Measurements from ENCODE around the gene GALNT7. TPM values are rescaled to one million over a fixed set of nuclear protein-coding genes. Genes with fewer than 3 reads are reported as not detected.

The GALNT7 gene
- total and polyA plus RNA-seq, 2 donors (not counting 3 experiments of a cell fraction or from before 2014, with no cell fraction given), result 19.6 to 54.6 TPM

DNA sequence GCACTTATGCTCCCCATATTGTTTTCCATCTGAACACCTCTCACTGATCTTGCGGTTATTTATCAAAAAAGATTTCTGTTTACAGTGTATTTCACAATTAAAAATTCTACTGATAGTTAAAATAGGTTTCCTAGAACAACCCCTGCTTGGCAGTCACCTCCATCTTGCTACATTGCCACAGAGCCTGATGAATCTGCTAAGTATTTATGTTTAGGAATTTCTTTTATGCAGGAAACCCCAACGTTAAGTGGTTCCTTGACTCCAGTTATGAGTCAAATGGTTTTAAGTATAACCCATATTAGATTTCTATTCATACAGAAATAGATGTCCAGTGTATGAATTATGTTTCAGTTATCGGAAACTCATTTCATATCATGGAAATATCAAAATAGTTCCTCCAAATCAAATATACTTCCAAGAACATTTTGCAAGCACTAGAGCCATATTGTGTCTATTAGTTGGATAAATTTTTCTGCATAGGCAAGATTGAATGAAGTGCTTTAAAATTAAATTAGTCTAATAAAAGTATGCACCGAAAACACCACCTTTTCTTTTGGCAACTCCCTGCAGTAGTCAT lies 20.6 kb downstream of the GALNT7 start:
- H3K9me1 ChIP-seq (replicated peaks; ENCODE audit: control insufficient read depth, extremely low read depth, insufficient read depth, low read length), result no peaks in the 10 kb centered on the region
- H3K36me3 ChIP-seq (ENCODE audit: control insufficient read depth in 2 of 2, extremely low read depth in 1 of 2, insufficient read depth in 2 of 2, low read length in 2 of 2), result no peaks in the 10 kb centered on the region
- no TSS peak for BruUV-seq (replicated peaks)
- TF ChIP-seq JUN (IDR thresholded peaks at IDR 0.05; ENCODE audit: borderline replicate concordance, insufficient read depth, insufficient read length, low read depth), result no peak
- TF ChIP-seq, protein P1, sequence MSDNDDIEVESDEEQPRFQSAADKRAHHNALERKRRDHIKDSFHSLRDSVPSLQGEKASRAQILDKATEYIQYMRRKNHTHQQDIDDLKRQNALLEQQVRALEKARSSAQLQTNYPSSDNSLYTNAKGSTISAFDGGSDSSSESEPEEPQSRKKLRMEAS (IDR thresholded peaks at IDR 0.05; ENCODE audit: insufficient read depth, insufficient read length), result no peak
- no peak for TF ChIP-seq MYC (IDR thresholded peaks at IDR 0.05; ENCODE audit: low read depth, low read length)
- TF ChIP-seq POLR2AphosphoS5 (IDR thresholded peaks at IDR 0.05; ENCODE audit: insufficient read depth, low read depth, low read length), result no peak
- TF ChIP-seq EZH2 (IDR thresholded peaks at IDR 0.05; ENCODE audit: borderline replicate concordance, low read depth, low read length, severe bottlenecking), result no peak
- no peak for TF ChIP-seq GATA2 (IDR thresholded peaks at IDR 0.05; ENCODE audit: insufficient read depth, insufficient read length, low read depth, low read length)
- no peak overlapping the region for H3K9ac ChIP-seq (replicated peaks; ENCODE audit: extremely low read depth, insufficient read depth, low read length)
- no peak for FAIRE-seq
- H3K4me3 ChIP-seq (replicated peaks in 1 of 3; ENCODE audit: insufficient read depth in 1 of 3, low read depth in 1 of 3, low read length in 3 of 3), result no peak overlapping the region
- H3K4me1 ChIP-seq (ENCODE audit: control insufficient read depth, extremely low read depth, insufficient read depth, low read length), result peaks cover 37% of the 10 kb centered on the region
- no peaks in the 10 kb centered on the region for H3K9me3 ChIP-seq (replicated peaks; ENCODE audit: control insufficient read depth, insufficient read depth, low read length)
- CTCF ChIA-PET, result no interaction called here
- POLR2A ChIA-PET, result no interaction called here
- no peak overlapping the region for H3K27ac ChIP-seq (ENCODE audit: insufficient read depth, low read depth, low read length)
- H3K4me2 ChIP-seq (ENCODE audit: insufficient read depth, low read length), result no peak overlapping the region
- no peaks in the 10 kb centered on the region for H4K20me1 ChIP-seq (replicated peaks; ENCODE audit: control insufficient read depth, extremely low read depth, insufficient read depth, low read length)
- no peaks in the 10 kb centered on the region for H3K27me3 ChIP-seq (ENCODE audit: control insufficient read depth in 2 of 2, insufficient read depth in 2 of 2, low read length in 2 of 2)
- DNase-seq (ENCODE audit: low read depth, low spot score), result no peak
- intact Hi-C loops (cut with micrococcal nuclease) (no loop called here), dilution Hi-C loops (cut with MboI; ENCODE audit: extremely low pct_ligation_motif_present, low sequenced_read_pairs) (no loop called here)
- H3K79me2 ChIP-seq (ENCODE audit: control insufficient read depth, insufficient read depth, low read length), result peaks cover 3% of the 10 kb centered on the region
- no peak overlapping the region for H2AFZ ChIP-seq (ENCODE audit: low read depth, low read length)

DNA sequence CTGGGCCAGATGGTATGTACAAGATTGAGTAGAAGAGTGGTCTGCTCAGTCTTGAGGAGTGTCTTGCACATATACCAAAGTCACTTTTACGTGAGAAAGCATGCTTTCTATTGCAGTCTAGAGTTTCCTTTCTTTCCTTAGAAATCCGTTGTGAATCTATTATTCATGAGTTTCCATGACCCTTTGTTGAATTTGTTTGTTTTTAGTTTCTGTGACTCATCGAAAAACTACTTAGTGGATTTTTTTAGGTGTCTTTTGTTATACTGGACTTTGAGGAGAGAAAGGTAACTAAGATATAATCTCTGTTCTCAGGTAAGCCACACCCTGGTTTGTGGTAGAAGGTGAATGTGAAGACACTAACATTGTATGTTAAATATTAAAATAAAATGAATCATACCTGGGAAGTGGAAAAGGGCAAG lies 23.0 kb downstream of the GALNT7 start:
- Histone ChIP-seq H4K20me1 (replicated peaks; ENCODE audit: control insufficient read depth, extremely low read depth, insufficient read depth, low read length) (no peaks in the 10 kb centered on the region), H3K9ac (replicated peaks; ENCODE audit: extremely low read depth, insufficient read depth, low read length) (peak overlapping the region; percentile 51), H3K9me1 (replicated peaks; ENCODE audit: control insufficient read depth, extremely low read depth, insufficient read depth, low read length) (no peaks in the 10 kb centered on the region), H3K4me2 (ENCODE audit: insufficient read depth, low read length) (peak overlapping the region; percentile 81), H3K27me3 (ENCODE audit: control insufficient read depth in 2 of 2, insufficient read depth in 2 of 2, low read length in 2 of 2) (no peaks in the 10 kb centered on the region), H3K4me3 (replicated peaks in 1 of 3; ENCODE audit: insufficient read depth in 1 of 3, low read depth in 1 of 3, low read length in 3 of 3) (peak overlapping the region in 1 of 3 experiments; percentile 35), H2AFZ (ENCODE audit: low read depth, low read length) (peak overlapping the region; percentile 77), H3K79me2 (ENCODE audit: control insufficient read depth, insufficient read depth, low read length) (peaks cover 3% of the 10 kb centered on the region), H3K27ac (ENCODE audit: insufficient read depth, low read depth, low read length) (peak overlapping the region; percentile 62), H3K4me1 (ENCODE audit: control insufficient read depth, extremely low read depth, insufficient read depth, low read length) (peaks cover 19% of the 10 kb centered on the region), H3K36me3 (ENCODE audit: control insufficient read depth in 2 of 2, extremely low read depth in 1 of 2, insufficient read depth in 2 of 2, low read length in 2 of 2) (no peaks in the 10 kb centered on the region), H3K9me3 (replicated peaks; ENCODE audit: control insufficient read depth, insufficient read depth, low read length) (no peaks in the 10 kb centered on the region)
- TF ChIP-seq MYC (IDR thresholded peaks at IDR 0.05; ENCODE audit: low read depth, low read length) (no peak), GATA2 (IDR thresholded peaks at IDR 0.05; ENCODE audit: insufficient read depth, insufficient read length, low read depth, low read length) (no peak), POLR2A (IDR thresholded peaks at IDR 0.05; ENCODE audit: low read depth, low read length) (no peak), EZH2 (IDR thresholded peaks at IDR 0.05; ENCODE audit: borderline replicate concordance, low read depth, low read length, severe bottlenecking) (no peak), POLR2AphosphoS5 (IDR thresholded peaks at IDR 0.05; ENCODE audit: insufficient read depth, low read depth, low read length) (no peak), JUN (IDR thresholded peaks at IDR 0.05; ENCODE audit: borderline replicate concordance, insufficient read depth, insufficient read length, low read depth) (peak; percentile 82), FOS (IDR thresholded peaks at IDR 0.05; ENCODE audit: borderline replicate concordance, insufficient read depth, low read length) (peak; percentile 56)
- TF ChIP-seq, protein P1 (IDR thresholded peaks at IDR 0.05; ENCODE audit: insufficient read depth, insufficient read length), result no peak
- TF ChIP-seq, protein P2, sequence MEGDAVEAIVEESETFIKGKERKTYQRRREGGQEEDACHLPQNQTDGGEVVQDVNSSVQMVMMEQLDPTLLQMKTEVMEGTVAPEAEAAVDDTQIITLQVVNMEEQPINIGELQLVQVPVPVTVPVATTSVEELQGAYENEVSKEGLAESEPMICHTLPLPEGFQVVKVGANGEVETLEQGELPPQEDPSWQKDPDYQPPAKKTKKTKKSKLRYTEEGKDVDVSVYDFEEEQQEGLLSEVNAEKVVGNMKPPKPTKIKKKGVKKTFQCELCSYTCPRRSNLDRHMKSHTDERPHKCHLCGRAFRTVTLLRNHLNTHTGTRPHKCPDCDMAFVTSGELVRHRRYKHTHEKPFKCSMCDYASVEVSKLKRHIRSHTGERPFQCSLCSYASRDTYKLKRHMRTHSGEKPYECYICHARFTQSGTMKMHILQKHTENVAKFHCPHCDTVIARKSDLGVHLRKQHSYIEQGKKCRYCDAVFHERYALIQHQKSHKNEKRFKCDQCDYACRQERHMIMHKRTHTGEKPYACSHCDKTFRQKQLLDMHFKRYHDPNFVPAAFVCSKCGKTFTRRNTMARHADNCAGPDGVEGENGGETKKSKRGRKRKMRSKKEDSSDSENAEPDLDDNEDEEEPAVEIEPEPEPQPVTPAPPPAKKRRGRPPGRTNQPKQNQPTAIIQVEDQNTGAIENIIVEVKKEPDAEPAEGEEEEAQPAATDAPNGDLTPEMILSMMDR (IDR thresholded peaks at IDR 0.05; ENCODE audit: extremely low read depth in 1 of 2, insufficient read depth in 1 of 2, low read depth in 1 of 2, low read length in 2 of 2), result no peak
- dilution Hi-C loops (cut with MboI; ENCODE audit: extremely low pct_ligation_motif_present, low sequenced_read_pairs), result no loop called here
- BruUV-seq (replicated peaks), result no TSS peak
- POLR2A ChIA-PET, result no interaction called here
- CTCF ChIA-PET, result interaction anchor here (1.7 to 2.7 kb wide), 3 partner anchors 10 to 66 kb away, joined by 4 to 10 read pairs (median 10); no protein-coding TSS in a partner anchor
- DNase-seq (ENCODE audit: low read depth, low spot score) (peak; percentile 81), FAIRE-seq (peak; percentile 67)
- intact Hi-C loops (cut with micrococcal nuclease), result loop anchor here (1.0 to 5.0 kb wide), 4 partner anchors 9 to 141 kb away; partner anchors contain the start of gene HMGB2

All from endothelial cell of umbilical vein (primary cell).